Hematopoietic multipotent progenitor cell treated with erythropoietin and hydrocortisone succinate and interleukin-3 and kit ligand, for 8 days (in vitro differentiated cells): ENCODE measurements around the gene WWOX.
A peak's percentile ranks its signal among the peaks of the same experiment; 100 is the strongest.

Source experiments
- DNase-seq: peaks from one replicate; pipeline ENCODE4 v3.0.0-alpha.2; 2015

Gene WWOX

GRCh38 chr16:78198288-78198687 lies 98.8 kb downstream of the WWOX start:
- DNase-seq: no peak

GRCh38 chr16:78199325-78200022 lies 100.0 kb downstream of the WWOX start:
- no peak for DNase-seq

GRCh38 chr16:78200023-78200389 lies 100.6 kb downstream of the WWOX start:
- DNase-seq: no peak

GRCh38 chr16:78200623-78201096 lies 101.2 kb downstream of the WWOX start:
- no peak for DNase-seq

GRCh38 chr16:78205506-78205905 lies 106.1 kb downstream of the WWOX start:
- DNase-seq: no peak

GRCh38 chr16:78206623-78207223 lies 107.3 kb downstream of the WWOX start:
- DNase-seq: no peak

GRCh38 chr16:78209951-78210661 lies 110.7 kb downstream of the WWOX start:
- DNase-seq: no peak

- no peak for DNase-seq
These were observed 111.7 kb downstream of the WWOX start for GRCh38 chr16:78211020-78211599.

- DNase-seq: no peak
These were observed 112.5 kb downstream of the WWOX start for GRCh38 chr16:78211946-78212345.

GRCh38 chr16:78212674-78213073 lies 113.2 kb downstream of the WWOX start:
- DNase-seq: no peak

- DNase-seq: no peak
These were observed 114.3 kb downstream of the WWOX start for GRCh38 chr16:78213751-78214150.

- no peak for DNase-seq
These were observed 115.8 kb downstream of the WWOX start for GRCh38 chr16:78215222-78215621.

GRCh38 chr16:78216166-78216745 lies 116.8 kb downstream of the WWOX start:
- DNase-seq: no peak

- DNase-seq: no peak
These were observed 117.8 kb downstream of the WWOX start for GRCh38 chr16:78217276-78217675.

GRCh38 chr16:78218279-78218678 lies 118.8 kb downstream of the WWOX start:
- no peak for DNase-seq

GRCh38 chr16:78218856-78219651 lies 119.6 kb downstream of the WWOX start:
- no peak for DNase-seq

- no peak for DNase-seq
These were observed 121.1 kb downstream of the WWOX start for GRCh38 chr16:78220571-78220970.

GRCh38 chr16:78221892-78222291 lies 122.4 kb downstream of the WWOX start:
- no peak for DNase-seq

- DNase-seq: no peak
These were observed 124.9 kb downstream of the WWOX start for GRCh38 chr16:78224342-78224741.

GRCh38 chr16:78225919-78226318 lies 126.5 kb downstream of the WWOX start:
- DNase-seq: no peak

- peak; percentile 13 for DNase-seq
These were observed 128.4 kb downstream of the WWOX start for GRCh38 chr16:78227855-78228254.

- no peak for DNase-seq
These were observed 129.2 kb downstream of the WWOX start for GRCh38 chr16:78228704-78229103.

GRCh38 chr16:78230832-78231231 lies 131.4 kb downstream of the WWOX start:
- no peak for DNase-seq
